Kidney (tissue), 14 donors: ENCODE data around the gene BTNL9. TPM values are rescaled to one million over a fixed set of nuclear protein-coding genes. Genes with fewer than 3 reads are reported as not detected.

Experiments
- DNase-seq, 5 donors: peaks; one replicate each; pipeline ENCODE4 v3.0.0-alpha.2; 2013 to 2020
- FAIRE-seq: peaks from 2 replicates; lab custom pipeline; 2012; peaks lifted over from hg19 to GRCh38; lab: Jason Lieb, UNC
- H3K27ac ChIP-seq, 2 donors: one replicate each; pipeline ENCODE4 v1.7.0; 2013; ENCODE audit warnings: low read depth in 2 of 2, low read length in 2 of 2, inconsistent platforms in 1 of 2
- H3K27me3 ChIP-seq: one replicate; pipeline ENCODE4 v1.7.1; 2013; ENCODE audit warnings: low read length, inconsistent platforms; ENCODE audit not compliant: control insufficient read depth, insufficient read depth
- H3K36me3 ChIP-seq, 3 donors: one replicate each; pipeline versions ENCODE4 v1.7.0 to v1.7.1; 2013; ENCODE audit warnings: low read length in 3 of 3, control low read depth in 1 of 3, inconsistent platforms in 1 of 3; ENCODE audit not compliant: insufficient read depth in 3 of 3, control insufficient read depth in 2 of 3
- H3K4me1 ChIP-seq, 3 donors: one replicate each; pipeline versions ENCODE4 v1.7.0 to v1.7.1; 2013; ENCODE audit warnings: low read length in 3 of 3, inconsistent platforms in 1 of 3, low read depth in 1 of 3; ENCODE audit not compliant: control insufficient read depth in 2 of 3, insufficient read depth in 2 of 3
- H3K4me3 ChIP-seq, 3 donors: one replicate each; pipeline versions ENCODE4 v1.7.0 to v1.8.1; 2013; ENCODE audit warnings: low read length in 3 of 3, control low read depth in 1 of 3, inconsistent platforms in 1 of 3
- H3K9ac ChIP-seq, 3 donors: one replicate each; pipeline versions ENCODE4 v1.7.0 to v1.7.1; 2013; ENCODE audit warnings: low read length in 3 of 3, control low read depth in 1 of 3, inconsistent platforms in 1 of 3
- H3K9me3 ChIP-seq, 3 donors: one replicate each; pipeline versions ENCODE4 v1.7.0 to v1.7.1; 2013; ENCODE audit warnings: low read length in 3 of 3, control low read depth in 1 of 3, inconsistent platforms in 1 of 3; ENCODE audit not compliant: control insufficient read depth in 2 of 3, insufficient read depth in 1 of 3
- intact Hi-C: fragments of 100-400 bp; cut with DNase I; formaldehyde crosslinking; loops from one replicate; pipeline ENCODE4 v1.11.1; 2022
- polyA plus RNA-seq: library from polyadenylated mRNA; stranded (reverse); fragments of 350-450 nt; fragmentation: Illumina TruSeq; extraction: RNeasy Lipid Tissue Mini Kit (QIAGEN cat#74804); gene quantifications from one replicate; pipeline ENCODE4 v1.2.3, GENCODE V29; 2014; ENCODE audit warnings: low read depth, low replicate concordance; ENCODE audit not compliant: insufficient read depth
- total RNA-seq: library from RNA; stranded (reverse); fragmentation: NEBNext Ultra II Directional; extraction: Animal tissue kit (Norgen Biotek cat#: 25700); gene quantifications from one replicate; pipeline ENCODE4 v1.2.1, GENCODE V29; 2021
- TF ChIP-seq, protein P1 (sequence below): IDR thresholded peaks from 3 replicates; pipeline ENCODE4 v1.5.1; 2012; ENCODE audit warnings: mild to moderate bottlenecking, moderate library complexity, borderline replicate concordance; ENCODE audit not compliant: insufficient read depth; ENCODE audit errors: extremely low read depth
- donor health status: control.
- donor health status: control.
- donor health status: control.
- donor health status: control.
- donor health status: control.
- donor health status: DM: yes; HTN: yes; CAD: no.
- donor health status: Normal renal cell carcinoma (clear cell type).

Gene BTNL9
- total and polyA plus RNA-seq, 2 donors from 2014 or later, result 8.6 to 11.9 TPM

GRCh38 chr5:181028032-181028819, 11.8 kb upstream of the BTNL9 start:
- intact Hi-C loops, result no loop called here
- FAIRE-seq, result no peak
- no peak overlapping the region for H3K9ac ChIP-seq
- H3K4me1 ChIP-seq, result no peaks in the 10 kb centered on the region
- peak in 1 of 5 donors; percentile 36 for DNase-seq
- no peaks in the 10 kb centered on the region for H3K9me3 ChIP-seq
- no peaks in the 10 kb centered on the region for H3K27me3 ChIP-seq
- TF ChIP-seq, protein P1, sequence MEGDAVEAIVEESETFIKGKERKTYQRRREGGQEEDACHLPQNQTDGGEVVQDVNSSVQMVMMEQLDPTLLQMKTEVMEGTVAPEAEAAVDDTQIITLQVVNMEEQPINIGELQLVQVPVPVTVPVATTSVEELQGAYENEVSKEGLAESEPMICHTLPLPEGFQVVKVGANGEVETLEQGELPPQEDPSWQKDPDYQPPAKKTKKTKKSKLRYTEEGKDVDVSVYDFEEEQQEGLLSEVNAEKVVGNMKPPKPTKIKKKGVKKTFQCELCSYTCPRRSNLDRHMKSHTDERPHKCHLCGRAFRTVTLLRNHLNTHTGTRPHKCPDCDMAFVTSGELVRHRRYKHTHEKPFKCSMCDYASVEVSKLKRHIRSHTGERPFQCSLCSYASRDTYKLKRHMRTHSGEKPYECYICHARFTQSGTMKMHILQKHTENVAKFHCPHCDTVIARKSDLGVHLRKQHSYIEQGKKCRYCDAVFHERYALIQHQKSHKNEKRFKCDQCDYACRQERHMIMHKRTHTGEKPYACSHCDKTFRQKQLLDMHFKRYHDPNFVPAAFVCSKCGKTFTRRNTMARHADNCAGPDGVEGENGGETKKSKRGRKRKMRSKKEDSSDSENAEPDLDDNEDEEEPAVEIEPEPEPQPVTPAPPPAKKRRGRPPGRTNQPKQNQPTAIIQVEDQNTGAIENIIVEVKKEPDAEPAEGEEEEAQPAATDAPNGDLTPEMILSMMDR, result no peak
- H3K27ac ChIP-seq, result no peak overlapping the region
- no peak overlapping the region for H3K4me3 ChIP-seq
- H3K36me3 ChIP-seq, result no peaks in the 10 kb centered on the region

DNA sequence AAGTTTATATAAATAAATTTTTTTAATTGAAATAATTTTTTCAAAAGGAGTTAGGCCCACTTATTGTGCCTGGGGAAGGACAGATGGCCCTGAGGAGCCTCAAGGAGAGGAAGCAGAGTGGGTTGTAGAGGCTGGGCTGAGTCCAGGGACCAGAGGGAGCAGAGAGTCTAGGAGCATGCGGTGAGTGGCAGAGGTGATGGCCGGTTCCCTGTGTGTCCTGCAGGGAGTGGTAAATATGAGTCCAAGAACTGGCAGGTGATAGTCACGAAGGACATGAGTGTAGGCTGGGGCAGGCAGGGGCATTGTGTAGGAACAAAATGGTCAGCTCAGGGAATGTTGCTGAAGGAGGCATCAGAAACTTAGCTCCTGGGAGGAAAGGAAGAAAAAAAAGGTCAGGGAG, 8.3 kb upstream of the BTNL9 start:
- Histone ChIP-seq H3K9ac (no peak overlapping the region), H3K9me3 (no peaks in the 10 kb centered on the region), H3K36me3 (no peaks in the 10 kb centered on the region), H3K4me3 (no peak overlapping the region), H3K27ac (no peak overlapping the region), H3K27me3 (no peaks in the 10 kb centered on the region), H3K4me1 (no peaks in the 10 kb centered on the region)
- intact Hi-C loops, result no loop called here
- FAIRE-seq, result no peak
- DNase-seq, result no peak
- TF ChIP-seq, protein P1, result no peak

DNA sequence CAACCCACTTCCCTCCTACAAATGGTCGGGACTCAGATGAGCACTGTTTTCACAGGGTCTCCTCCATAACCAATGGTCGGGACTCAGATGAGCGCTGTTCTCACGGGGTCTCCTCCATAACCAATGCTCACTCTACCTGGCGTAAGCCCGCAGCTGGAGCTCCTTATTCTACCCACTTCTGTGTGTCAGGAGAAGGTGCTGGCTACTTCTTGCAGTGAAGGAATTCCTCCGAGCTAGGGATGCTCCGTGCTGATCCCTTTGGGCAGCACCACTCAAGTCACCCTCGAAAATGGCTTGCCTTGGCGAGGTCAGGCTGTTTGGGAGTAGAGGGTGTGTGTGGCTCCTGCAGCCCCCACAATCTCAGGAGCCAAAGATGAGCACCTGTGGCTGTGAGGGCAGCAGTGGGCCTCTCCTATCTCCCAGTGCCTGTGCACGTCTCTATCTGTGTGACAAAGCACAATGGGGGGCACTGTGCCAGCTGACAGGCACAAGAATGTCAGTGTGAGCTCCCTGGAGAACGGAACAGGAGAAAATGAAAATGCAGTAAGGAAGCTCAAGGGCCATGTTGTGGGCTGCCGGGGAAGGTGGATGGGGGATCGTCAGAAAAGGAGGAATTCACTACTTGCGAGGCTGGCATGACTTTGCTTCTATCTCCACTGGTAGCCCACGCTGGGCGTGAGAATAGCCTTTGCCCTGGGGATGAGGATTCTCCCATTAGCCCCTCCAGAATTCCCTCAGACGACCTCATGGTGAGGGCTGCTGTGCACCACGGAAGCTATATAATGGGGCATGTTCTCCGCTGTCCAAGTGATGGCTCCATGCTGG, 3.9 kb upstream of the BTNL9 start:
- TF ChIP-seq, protein P1, result no peak
- Histone ChIP-seq H3K9ac (no peak overlapping the region), H3K27ac (no peak overlapping the region), H3K27me3 (no peaks in the 10 kb centered on the region), H3K9me3 (no peaks in the 10 kb centered on the region), H3K4me3 (no peak overlapping the region), H3K4me1 (no peaks in the 10 kb centered on the region), H3K36me3 (no peaks in the 10 kb centered on the region)
- no peak for DNase-seq
- intact Hi-C loops, result no loop called here
- FAIRE-seq, result no peak
